CD14-positive monocyte (primary cell): ENCODE results near the gene ZBTB32. TPM values are rescaled to one million over a fixed set of nuclear protein-coding genes. Genes with fewer than 3 reads are reported as not detected.

Experiments
- DNase-seq, 3 donors: peaks; one replicate each; pipeline ENCODE4 v3.0.0-alpha.2; 2011 to 2022
- H2AFZ ChIP-seq: 2 replicates; pipeline ENCODE4 v1.6.0; 2012; ENCODE audit warnings: mild to moderate bottlenecking, low read depth, low read length, inconsistent platforms; ENCODE audit not compliant: insufficient read depth, poor library complexity, severe bottlenecking
- H3K27ac ChIP-seq, 2 donors: 1 replicate in 1 of 2; 2 replicates in 1 of 2; pipeline ENCODE4 v1.5.1; 2012 to 2013; ENCODE audit warnings: low read length in 2 of 2, control low read depth in 1 of 2, inconsistent platforms in 1 of 2, low read depth in 1 of 2, mild to moderate bottlenecking in 1 of 2
- H3K27me3 ChIP-seq, 2 donors: one replicate each; pipeline versions ENCODE4 v1.6.0 to v1.6.1; 2011 to 2013; ENCODE audit warnings: low read length in 2 of 2; ENCODE audit not compliant: control insufficient read depth in 2 of 2, insufficient read depth in 2 of 2
- H3K36me3 ChIP-seq, 2 donors: replicated peaks in 1 of 2; 1 replicate in 1 of 2; 2 replicates in 1 of 2; pipeline versions ENCODE4 v1.5.1 to v1.6.1; 2012 to 2013; ENCODE audit warnings: low read length in 2 of 2, control low read depth in 1 of 2, inconsistent platforms in 1 of 2, mild to moderate bottlenecking in 1 of 2; ENCODE audit not compliant: insufficient read depth in 2 of 2, control insufficient read depth in 1 of 2
- H3K4me1 ChIP-seq, 2 donors: 1 replicate in 1 of 2; 2 replicates in 1 of 2; pipeline versions ENCODE4 v1.5.1 to v1.6.1; 2012 to 2013; ENCODE audit warnings: low read length in 2 of 2, control low read depth in 1 of 2, inconsistent platforms in 1 of 2, mild to moderate bottlenecking in 1 of 2, moderate library complexity in 1 of 2; ENCODE audit not compliant: insufficient read depth in 2 of 2, control insufficient read depth in 1 of 2
- H3K4me2 ChIP-seq: replicated peaks from 2 replicates; pipeline ENCODE3; 2012; ENCODE audit warnings: low read length, moderate library complexity, mild to moderate bottlenecking; ENCODE audit not compliant: poor library complexity, severe bottlenecking; ENCODE audit errors: extremely low read depth
- H3K4me3 ChIP-seq, 3 experiments: fragments of 200-600 bp in 1 of 3; sonication (generic) in 1 of 3; replicated peaks in 1 of 3; 1 replicate in 2 of 3; 2 replicates in 1 of 3; pipeline ENCODE4 v1.5.1; 2011 to 2013; ENCODE audit warnings: low read length in 3 of 3, mild to moderate bottlenecking in 3 of 3, control low read depth in 2 of 3, low read depth in 2 of 3, inconsistent platforms in 1 of 3, moderate library complexity in 1 of 3
- H3K79me2 ChIP-seq: 2 replicates; pipeline ENCODE4 v1.6.0; 2012; ENCODE audit warnings: mild to moderate bottlenecking, control low read depth, inconsistent platforms, low read length, moderate library complexity; ENCODE audit not compliant: insufficient read depth
- H3K9ac ChIP-seq: 2 replicates; pipeline ENCODE4 v1.6.0; 2017; ENCODE audit warnings: low read length, mild to moderate bottlenecking; ENCODE audit not compliant: insufficient read depth, poor library complexity, severe bottlenecking
- H3K9me3 ChIP-seq, 2 donors: replicated peaks in 1 of 2; 1 replicate in 1 of 2; 2 replicates in 1 of 2; pipeline versions ENCODE4 v1.5.1 to v1.6.1; 2012 to 2013; ENCODE audit warnings: low read length in 2 of 2, control low read depth in 1 of 2; ENCODE audit not compliant: control insufficient read depth in 1 of 2, insufficient read depth in 1 of 2
- H4K20me1 ChIP-seq: 2 replicates; pipeline ENCODE4 v1.6.0; 2012; ENCODE audit warnings: mild to moderate bottlenecking, low read length, control low read depth, moderate library complexity; ENCODE audit not compliant: insufficient read depth
- H3K27ac Mint-ChIP-seq, 7 donors: one replicate each; pipeline ENCODE4 v1.8.0; 2020; ENCODE audit warnings: mild to moderate bottlenecking in 7 of 7, mixed read lengths in 7 of 7, moderate library complexity in 6 of 7, inconsistent platforms in 2 of 7
- H3K27me3 Mint-ChIP-seq, 3 donors: one replicate each; pipeline ENCODE4 v1.8.0; 2021 to 2022; ENCODE audit warnings: low read depth in 3 of 3, mild to moderate bottlenecking in 3 of 3, mixed read lengths in 3 of 3, moderate library complexity in 3 of 3, inconsistent platforms in 1 of 3
- H3K36me3 Mint-ChIP-seq, 2 donors: one replicate each; pipeline ENCODE4 v1.8.0; 2020; ENCODE audit warnings: mixed read lengths in 2 of 2, inconsistent platforms in 1 of 2, mild to moderate bottlenecking in 1 of 2
- H3K4me1 Mint-ChIP-seq: one replicate; pipeline ENCODE4 v1.8.0; 2020; ENCODE audit warnings: mild to moderate bottlenecking, mixed read lengths
- H3K4me3 Mint-ChIP-seq, 2 donors: one replicate each; pipeline ENCODE4 v1.8.0; 2020; ENCODE audit warnings: mild to moderate bottlenecking in 2 of 2, mixed read lengths in 2 of 2, moderate library complexity in 1 of 2
- H3K9me3 Mint-ChIP-seq, 7 donors: one replicate each; pipeline ENCODE4 v1.8.0; 2020 to 2022; ENCODE audit warnings: mixed read lengths in 7 of 7, mild to moderate bottlenecking in 6 of 7, moderate library complexity in 6 of 7, inconsistent platforms in 2 of 7
- CTCF ChIP-seq: fragments of 200-600 bp; IDR thresholded peaks from one replicate; pipeline ENCODE4 v1.8.0; 2022; ENCODE audit warnings: antibody characterized with exemption, mild to moderate bottlenecking
- WGBS: methylation state at CpG from one replicate; pipeline ENCODE4 v1.1.5; 2013; ENCODE audit warnings: missing lambda C conversion rate; ENCODE audit not compliant: insufficient coverage; 5-methylcytosine and 5-hydroxymethylcytosine counted together
- intact Hi-C, 2 donors: fragments of 100-400 bp; cut with micrococcal nuclease; formaldehyde crosslinking; loops; one replicate each; pipeline versions ENCODE4 v1.15.0 to v1.15.1; 2023
- polyA plus RNA-seq, 3 donors: library from polyadenylated mRNA; depleted of rRNA in 1 of 3; unstranded in 2 of 3; stranded (reverse) in 1 of 3; fragments of 300-500 nt in 2 of 3; fragments of >200 nt in 1 of 3; fragmentation: Illumina TruSeq in 2 of 3; gene quantifications; 1 replicate in 2 of 3; 2 replicates in 1 of 3; pipeline ENCODE4 v1.2.3, GENCODE V29; 2012 to 2021

ZBTB32 gene
- polyA plus RNA-seq, 3 donors, result 0.05 TPM; not detected in 2

GRCh38 chr19:35715981-35716800, 11.8 kb downstream of the ZBTB32 start:
- intact Hi-C loops, result loop anchor here (1.0 to 5.0 kb wide), 5 partner anchors 22 to 205 kb away; partner anchors contain the start of genes RBM42 (in 1 of the 2) and TMEM147 (in 1 of the 2)
- Histone ChIP-seq H3K4me1 (peaks cover 23 to 37% of the 10 kb centered on the region in 2 donors), H2AFZ (peak overlapping the region; percentile 98), H3K4me3 (peak overlapping the region; percentile 71 to 91 (median 78)), H3K4me2 (peak overlapping the region; percentile 96), H3K27me3 (no peaks in the 10 kb centered on the region), H3K27ac (peak overlapping the region; percentile 15 to 79), H3K9ac (peak overlapping the region; percentile 72), H3K9me3 (no peaks in the 10 kb centered on the region), H3K36me3 (peaks cover 10 to 18% of the 10 kb centered on the region in 2 donors), H4K20me1 (peaks cover 20% of the 10 kb centered on the region), H3K79me2 (peaks cover 29% of the 10 kb centered on the region)
- Mint-ChIP-seq H3K27me3 (peaks cover 4 to 6% (median 6%) of the 10 kb centered on the region in 3 donors), H3K27ac (peak overlapping the region; percentile 77 to 93 (median 85)), H3K4me3 (peak overlapping the region; percentile 95 to 99), H3K4me1 (peaks cover 30% of the 10 kb centered on the region), H3K36me3 (peaks cover 8 to 11% of the 10 kb centered on the region in 2 donors), H3K9me3 (no peaks in the 10 kb centered on the region)
- no peak for TF ChIP-seq CTCF
- no peak for DNase-seq
- WGBS, result under 1% methylated on average over 47 of the region's 52 CpGs

GRCh38 chr19:35716801-35717664, 12.7 kb downstream of the ZBTB32 start:
- Histone ChIP-seq H3K4me1 (peaks cover 23 to 37% of the 10 kb centered on the region in 2 donors), H3K36me3 (peaks cover 17 to 26% of the 10 kb centered on the region in 2 donors), H3K9ac (peak overlapping the region; percentile 72), H4K20me1 (peaks cover 26% of the 10 kb centered on the region), H3K27me3 (no peaks in the 10 kb centered on the region), H3K9me3 (no peaks in the 10 kb centered on the region), H3K79me2 (peaks cover 33% of the 10 kb centered on the region), H3K4me2 (peak overlapping the region; percentile 96), H3K27ac (peak overlapping the region; percentile 52 to 79), H3K4me3 (peak overlapping the region; percentile 71 to 91 (median 78)), H2AFZ (peak overlapping the region; percentile 98)
- peak; percentile 86 to 91 (median 89) for DNase-seq
- peaks cover 4 to 6% (median 4%) of the 10 kb centered on the region in 3 donors for H3K27me3 Mint-ChIP-seq
- no peaks in the 10 kb centered on the region for H3K9me3 Mint-ChIP-seq
- H3K4me3 Mint-ChIP-seq, result peak overlapping the region; percentile 95 to 99
- TF ChIP-seq CTCF, result peak; percentile 99
- peaks cover 30% of the 10 kb centered on the region for H3K4me1 Mint-ChIP-seq
- WGBS, result under 1% methylated on average over 68 of the region's 77 CpGs
- peak overlapping the region; percentile 71 to 93 (median 85) for H3K27ac Mint-ChIP-seq
- intact Hi-C loops, result loop anchor here (1.0 to 5.0 kb wide), 5 partner anchors 23 to 206 kb away; partner anchors contain the start of genes RBM42 (in 1 of the 2) and TMEM147 (in 1 of the 2)
- H3K36me3 Mint-ChIP-seq, result peaks cover 15 to 20% of the 10 kb centered on the region in 2 donors
